Natural killer cell treated with Interleukin-12 subunit alpha and Interleukin-12 subunit beta and Interleukin-15 and Interleukin-18, amount 100 ng/mL, for 72 hours (primary cell): ENCODE results near the gene NUP133. TPM values are rescaled to one million over a fixed set of nuclear protein-coding genes. Genes with fewer than 3 reads are reported as not detected.
"Not testable (repeated sequence)": the region's sequence is repeated elsewhere in the genome, so short reads cannot be mapped to it uniquely, and the experiment has no call there.

ENCODE experiments used
- ATAC-seq, 2 donors: fragments of 150-1000 bp; cut with Tn5 transposase in 1 of 2; sonication (Bioruptor Pico), chemical (Tn5 transposase) in 1 of 2; 2 replicates each; pipeline ENCODE4 v1.10.0; 2021
- DNase-seq: peaks from one replicate; pipeline ENCODE4 v3.0.0; 2022; ENCODE audit warnings: low spot score
- H3K27ac Mint-ChIP-seq, 2 donors: 1 replicate in 1 of 2; 2 replicates in 1 of 2; pipeline ENCODE4 v1.8.0; 2022; ENCODE audit warnings: mixed read lengths in 2 of 2, mild to moderate bottlenecking in 1 of 2, moderate library complexity in 1 of 2
- H3K27me3 Mint-ChIP-seq, 2 donors: 1 replicate in 1 of 2; 2 replicates in 1 of 2; pipeline ENCODE4 v1.8.0; 2022; ENCODE audit warnings: mixed read lengths in 2 of 2
- H3K36me3 Mint-ChIP-seq: one replicate; pipeline ENCODE4 v1.8.0; 2022; ENCODE audit warnings: mixed read lengths
- H3K4me1 Mint-ChIP-seq, 2 donors: 1 replicate in 1 of 2; 2 replicates in 1 of 2; pipeline ENCODE4 v1.8.0; 2022; ENCODE audit warnings: low read depth in 2 of 2, mixed read lengths in 2 of 2, mild to moderate bottlenecking in 1 of 2
- H3K4me3 Mint-ChIP-seq: one replicate; pipeline ENCODE4 v1.8.0; 2022; ENCODE audit warnings: mixed read lengths
- H3K9me3 Mint-ChIP-seq: 2 replicates; pipeline ENCODE4 v1.8.0; 2022; ENCODE audit warnings: mixed read lengths
- total RNA-seq, 2 donors: library from RNA; stranded (reverse); gene quantifications; one replicate each; pipeline ENCODE4 v1.2.3, GENCODE V29; 2022

The NUP133 gene
- total RNA-seq, 2 donors from 2014 or later = 41.4 to 47.9 TPM

GRCh38 chr1:229535230-229535629 is 27.1 kb upstream of the NUP133 start:
- H3K9me3 Mint-ChIP-seq = no peaks in the 10 kb centered on the region
- no peak overlapping the region for H3K27ac Mint-ChIP-seq
- H3K36me3 Mint-ChIP-seq = peaks cover 19% of the 10 kb centered on the region
- no peak overlapping the region for H3K4me3 Mint-ChIP-seq
- H3K27me3 Mint-ChIP-seq = no peaks in the 10 kb centered on the region
- ATAC-seq (no peak), DNase-seq (no peak)
- H3K4me1 Mint-ChIP-seq = peaks cover 0 to 9% of the 10 kb centered on the region in 2 donors

- DNase-seq (no peak), ATAC-seq (no peak)
- Mint-ChIP-seq H3K36me3 (peaks cover 8% of the 10 kb centered on the region), H3K9me3 (no peaks in the 10 kb centered on the region), H3K4me1 (peaks cover 0 to 3% of the 10 kb centered on the region in 2 donors), H3K27me3 (no peaks in the 10 kb centered on the region), H3K27ac (no peak overlapping the region), H3K4me3 (no peak overlapping the region)
These were observed 23.2 kb upstream of the NUP133 start for GRCh38 chr1:229531326-229531725.

GRCh38 chr1:229529639-229530038 is 21.5 kb upstream of the NUP133 start:
- peaks cover 12% of the 10 kb centered on the region for H3K36me3 Mint-ChIP-seq
- ATAC-seq (no peak), DNase-seq (no peak)
- H3K9me3 Mint-ChIP-seq = no peaks in the 10 kb centered on the region
- no peak overlapping the region for H3K4me3 Mint-ChIP-seq
- H3K4me1 Mint-ChIP-seq = peaks cover 0 to 3% of the 10 kb centered on the region in 2 donors
- H3K27me3 Mint-ChIP-seq = no peaks in the 10 kb centered on the region
- no peak overlapping the region for H3K27ac Mint-ChIP-seq

GRCh38 chr1:229526695-229527094 is 18.6 kb upstream of the NUP133 start:
- Mint-ChIP-seq H3K36me3 (peaks cover 4% of the 10 kb centered on the region), H3K27me3 (no peaks in the 10 kb centered on the region), H3K9me3 (no peaks in the 10 kb centered on the region), H3K4me1 (no peaks in the 10 kb centered on the region), H3K4me3 (no peak overlapping the region), H3K27ac (no peak overlapping the region)
- ATAC-seq = no peak
- no peak for DNase-seq

GRCh38 chr1:229523052-229523451 is 14.9 kb upstream of the NUP133 start:
- Mint-ChIP-seq H3K27ac (no peak overlapping the region), H3K36me3 (peaks cover 7% of the 10 kb centered on the region), H3K4me3 (no peak overlapping the region), H3K9me3 (no peaks in the 10 kb centered on the region), H3K27me3 (no peaks in the 10 kb centered on the region), H3K4me1 (no peaks in the 10 kb centered on the region)
- DNase-seq (no peak), ATAC-seq (no peak)

- peak; percentile 71 for DNase-seq
- Mint-ChIP-seq H3K27me3 (no peaks in the 10 kb centered on the region), H3K4me1 (peaks cover 8 to 9% of the 10 kb centered on the region in 2 donors), H3K9me3 (no peaks in the 10 kb centered on the region), H3K36me3 (peaks cover 6% of the 10 kb centered on the region), H3K27ac (no peak overlapping the region), H3K4me3 (no peak overlapping the region)
- ATAC-seq = peak; percentile 73 to 87
These were observed 6.6 kb upstream of the NUP133 start for GRCh38 chr1:229514578-229515275.

GRCh38 chr1:229511625-229512024 is 3.5 kb upstream of the NUP133 start:
- DNase-seq = not testable (repeated sequence)

GRCh38 chr1:229511201-229511600 is 3.1 kb upstream of the NUP133 start:
- not testable (repeated sequence) for H3K9me3 Mint-ChIP-seq, ATAC-seq, DNase-seq, H3K4me3 Mint-ChIP-seq, H3K36me3 Mint-ChIP-seq, H3K27ac Mint-ChIP-seq, H3K27me3 Mint-ChIP-seq
- peaks cover 23 to 35% of the 10 kb centered on the region in 2 donors for H3K4me1 Mint-ChIP-seq

More at GRCh38 chr1:229511625-229512024, 3.5 kb upstream of the NUP133 start:
- peaks cover 23 to 32% of the 10 kb centered on the region in 2 donors for H3K4me1 Mint-ChIP-seq
- H3K27ac Mint-ChIP-seq, H3K4me3 Mint-ChIP-seq, H3K36me3 Mint-ChIP-seq, H3K27me3 Mint-ChIP-seq, ATAC-seq, H3K9me3 Mint-ChIP-seq: not testable (repeated sequence)

GRCh38 chr1:229509576-229509975 is 1.4 kb upstream of the NUP133 start:
- peaks cover 0 to 3% of the 10 kb centered on the region in 2 donors for H3K27me3 Mint-ChIP-seq
- DNase-seq (no peak), ATAC-seq (no peak)
- peaks cover 19 to 31% of the 10 kb centered on the region in 2 donors for H3K4me1 Mint-ChIP-seq
- no peaks in the 10 kb centered on the region for H3K36me3 Mint-ChIP-seq
- peak overlapping the region; percentile 76 to 93 for H3K27ac Mint-ChIP-seq
- no peaks in the 10 kb centered on the region for H3K9me3 Mint-ChIP-seq
- H3K4me3 Mint-ChIP-seq = peak overlapping the region; percentile 94

GRCh38 chr1:229508823-229509337 is 739 bp upstream of the NUP133 start:
- Mint-ChIP-seq H3K4me1 (peaks cover 15 to 26% of the 10 kb centered on the region in 2 donors), H3K27ac (peak overlapping the region; percentile 76 to 93), H3K9me3 (no peaks in the 10 kb centered on the region), H3K27me3 (peaks cover 0 to 3% of the 10 kb centered on the region in 2 donors), H3K4me3 (peak overlapping the region; percentile 94), H3K36me3 (no peaks in the 10 kb centered on the region)
- DNase-seq (no peak), ATAC-seq (no peak)

- peaks cover 0 to 3% of the 10 kb centered on the region in 2 donors for H3K27me3 Mint-ChIP-seq
- no peaks in the 10 kb centered on the region for H3K36me3 Mint-ChIP-seq
- no peaks in the 10 kb centered on the region for H3K9me3 Mint-ChIP-seq
- ATAC-seq (no peak), DNase-seq (no peak)
- H3K4me3 Mint-ChIP-seq = peak overlapping the region; percentile 94
- H3K4me1 Mint-ChIP-seq = peaks cover 15 to 26% of the 10 kb centered on the region in 2 donors
- H3K27ac Mint-ChIP-seq = peak overlapping the region; percentile 76 to 93
These were observed 639 bp downstream of the NUP133 start for GRCh38 chr1:229507502-229507901.

GRCh38 chr1:229506633-229507032 is 1.5 kb downstream of the NUP133 start:
- Mint-ChIP-seq H3K27me3 (peaks cover 0 to 3% of the 10 kb centered on the region in 2 donors), H3K4me3 (peak overlapping the region; percentile 94), H3K36me3 (no peaks in the 10 kb centered on the region), H3K27ac (no peak overlapping the region), H3K9me3 (no peaks in the 10 kb centered on the region), H3K4me1 (peaks cover 15 to 26% of the 10 kb centered on the region in 2 donors)
- DNase-seq (no peak), ATAC-seq (no peak)

GRCh38 chr1:229495782-229496181 is 12.4 kb downstream of the NUP133 start:
- no peak overlapping the region for H3K27ac Mint-ChIP-seq
- H3K36me3 Mint-ChIP-seq = peaks cover 35% of the 10 kb centered on the region
- no peak overlapping the region for H3K4me3 Mint-ChIP-seq
- DNase-seq = no peak
- ATAC-seq = no peak
- no peaks in the 10 kb centered on the region for H3K4me1 Mint-ChIP-seq
- no peaks in the 10 kb centered on the region for H3K9me3 Mint-ChIP-seq
- no peaks in the 10 kb centered on the region for H3K27me3 Mint-ChIP-seq

GRCh38 chr1:229487181-229487580 is 21.0 kb downstream of the NUP133 start:
- Mint-ChIP-seq H3K27ac (peak overlapping the region in 1 of 2 donors; percentile 54), H3K9me3 (no peaks in the 10 kb centered on the region), H3K36me3 (peaks cover 21% of the 10 kb centered on the region), H3K27me3 (no peaks in the 10 kb centered on the region), H3K4me1 (peaks cover under 1 to 1% of the 10 kb centered on the region in 2 donors), H3K4me3 (no peak overlapping the region)
- no peak for DNase-seq
- ATAC-seq = no peak
